PFSK-1 (cell line): Measurements from ENCODE around the gene ZNF699.

Experiments
- SIN3A ChIP-seq: IDR thresholded peaks from 2 replicates; pipeline ENCODE4 v1.6.1; 2012; ENCODE audit warnings: mild to moderate bottlenecking, low read length, moderate library complexity, borderline replicate concordance; ENCODE audit not compliant: insufficient read depth
- TF ChIP-seq, protein P1 (sequence below), 2 experiments: IDR thresholded peaks; 2 replicates each; pipeline versions ENCODE4 v1.6.1 to v1.8.0; 2011 to 2012; ENCODE audit warnings: low read depth in 2 of 2, low read length in 2 of 2, control low read depth in 1 of 2, inconsistent platforms in 1 of 2, mild to moderate bottlenecking in 1 of 2, moderate library complexity in 1 of 2; ENCODE audit not compliant: insufficient read depth in 1 of 2

DNA sequence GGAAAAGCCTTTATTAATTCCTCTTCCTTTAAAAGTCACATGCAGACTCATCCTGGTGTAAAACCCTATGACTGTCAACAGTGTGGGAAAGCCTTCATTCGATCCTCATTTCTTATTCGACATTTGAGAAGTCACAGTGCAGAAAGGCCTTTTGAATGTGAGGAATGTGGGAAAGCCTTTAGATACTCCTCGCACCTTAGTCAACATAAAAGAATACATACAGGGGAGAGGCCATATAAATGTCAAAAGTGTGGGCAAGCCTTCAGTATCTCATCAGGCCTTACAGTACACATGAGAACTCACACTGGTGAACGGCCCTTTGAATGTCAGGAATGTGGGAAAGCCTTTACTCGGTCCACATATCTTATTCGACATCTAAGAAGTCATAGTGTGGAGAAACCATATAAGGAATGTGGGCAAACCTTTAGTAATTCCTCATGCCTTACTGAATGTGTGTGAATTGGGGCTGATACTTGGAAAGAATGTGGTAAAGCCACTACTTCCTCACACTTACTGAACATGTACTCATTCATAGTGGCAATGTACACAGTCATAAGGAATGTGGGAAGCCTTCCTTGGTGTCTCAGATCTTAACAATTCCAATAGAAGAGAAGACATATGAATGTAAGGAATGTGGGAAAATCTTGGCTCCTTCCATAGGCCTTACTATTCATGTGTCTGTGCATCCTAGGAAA is 33.1 kb upstream of the ZNF699 start:
- TF ChIP-seq, protein P1, sequence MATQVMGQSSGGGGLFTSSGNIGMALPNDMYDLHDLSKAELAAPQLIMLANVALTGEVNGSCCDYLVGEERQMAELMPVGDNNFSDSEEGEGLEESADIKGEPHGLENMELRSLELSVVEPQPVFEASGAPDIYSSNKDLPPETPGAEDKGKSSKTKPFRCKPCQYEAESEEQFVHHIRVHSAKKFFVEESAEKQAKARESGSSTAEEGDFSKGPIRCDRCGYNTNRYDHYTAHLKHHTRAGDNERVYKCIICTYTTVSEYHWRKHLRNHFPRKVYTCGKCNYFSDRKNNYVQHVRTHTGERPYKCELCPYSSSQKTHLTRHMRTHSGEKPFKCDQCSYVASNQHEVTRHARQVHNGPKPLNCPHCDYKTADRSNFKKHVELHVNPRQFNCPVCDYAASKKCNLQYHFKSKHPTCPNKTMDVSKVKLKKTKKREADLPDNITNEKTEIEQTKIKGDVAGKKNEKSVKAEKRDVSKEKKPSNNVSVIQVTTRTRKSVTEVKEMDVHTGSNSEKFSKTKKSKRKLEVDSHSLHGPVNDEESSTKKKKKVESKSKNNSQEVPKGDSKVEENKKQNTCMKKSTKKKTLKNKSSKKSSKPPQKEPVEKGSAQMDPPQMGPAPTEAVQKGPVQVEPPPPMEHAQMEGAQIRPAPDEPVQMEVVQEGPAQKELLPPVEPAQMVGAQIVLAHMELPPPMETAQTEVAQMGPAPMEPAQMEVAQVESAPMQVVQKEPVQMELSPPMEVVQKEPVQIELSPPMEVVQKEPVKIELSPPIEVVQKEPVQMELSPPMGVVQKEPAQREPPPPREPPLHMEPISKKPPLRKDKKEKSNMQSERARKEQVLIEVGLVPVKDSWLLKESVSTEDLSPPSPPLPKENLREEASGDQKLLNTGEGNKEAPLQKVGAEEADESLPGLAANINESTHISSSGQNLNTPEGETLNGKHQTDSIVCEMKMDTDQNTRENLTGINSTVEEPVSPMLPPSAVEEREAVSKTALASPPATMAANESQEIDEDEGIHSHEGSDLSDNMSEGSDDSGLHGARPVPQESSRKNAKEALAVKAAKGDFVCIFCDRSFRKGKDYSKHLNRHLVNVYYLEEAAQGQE (IDR thresholded peaks at IDR 0.05; ENCODE audit: insufficient read depth in 1 of 2, low read depth in 2 of 2, low read length in 2 of 2) = no peak
- no peak for TF ChIP-seq SIN3A
